Ishikawa (cell line): ENCODE measurements around the gene TMPRSS11A.

Experiments
- CEBPB ChIP-seq: IDR thresholded peaks from 2 replicates; pipeline ENCODE4 v1.6.1; 2012
- CREB1 ChIP-seq: IDR thresholded peaks from 2 replicates; pipeline ENCODE4 v1.6.1; 2012; ENCODE audit warnings: low read depth
- EGR1 ChIP-seq: IDR thresholded peaks from 2 replicates; pipeline ENCODE4 v1.6.1; 2012
- EP300 ChIP-seq: IDR thresholded peaks from 2 replicates; pipeline ENCODE4 v1.6.1; 2012; ENCODE audit warnings: borderline replicate concordance
- FOXM1 ChIP-seq: IDR thresholded peaks from 2 replicates; pipeline ENCODE4 v1.6.1; 2012; ENCODE audit warnings: low read depth, borderline replicate concordance
- MAX ChIP-seq: IDR thresholded peaks from 2 replicates; pipeline ENCODE4 v1.6.1; 2012
- NFIC ChIP-seq: IDR thresholded peaks from 2 replicates; pipeline ENCODE4 v1.6.1; 2012
- RAD21 ChIP-seq: IDR thresholded peaks from 2 replicates; pipeline ENCODE4 v1.6.1; 2012; ENCODE audit warnings: low read depth
- REST ChIP-seq: IDR thresholded peaks from 2 replicates; pipeline ENCODE4 v1.6.1; 2012; ENCODE audit warnings: low read depth, mild to moderate bottlenecking
- TAF1 ChIP-seq: IDR thresholded peaks from 2 replicates; pipeline ENCODE4 v1.6.1; 2012; ENCODE audit warnings: low read depth, mild to moderate bottlenecking
- TCF12 ChIP-seq: IDR thresholded peaks from 2 replicates; pipeline ENCODE4 v1.6.1; 2012; ENCODE audit warnings: low read depth
- TEAD4 ChIP-seq: IDR thresholded peaks from 2 replicates; pipeline ENCODE4 v1.6.1; 2012
- USF1 ChIP-seq: IDR thresholded peaks from 2 replicates; pipeline ENCODE4 v1.6.1; 2012
- YY1 ChIP-seq: IDR thresholded peaks from 2 replicates; pipeline ENCODE4 v1.6.1; 2012; ENCODE audit warnings: low read depth
- ZBTB7A ChIP-seq: IDR thresholded peaks from 2 replicates; pipeline ENCODE4 v1.6.1; 2012; ENCODE audit warnings: low read depth

The TMPRSS11A gene

DNA sequence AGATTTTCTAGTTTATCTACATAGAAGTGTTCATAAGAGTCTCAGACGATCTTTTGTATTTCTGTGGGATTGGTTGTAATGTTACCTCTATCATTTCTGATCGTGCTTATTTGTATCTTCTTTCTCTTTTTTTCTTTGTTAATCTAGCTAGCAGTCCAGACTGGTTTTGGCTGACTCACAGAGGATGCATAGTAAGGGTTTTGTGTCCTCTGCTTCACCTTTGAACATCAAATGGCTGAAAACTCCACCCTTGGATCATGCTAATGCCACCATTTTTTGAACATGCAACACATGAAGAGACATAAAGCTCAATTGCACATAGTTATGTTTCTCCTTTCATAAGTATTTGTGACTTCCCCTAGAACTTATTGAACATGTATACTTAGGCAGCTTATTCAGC is 22.8 kb downstream of the TMPRSS11A start:
- no peak for TF ChIP-seq FOXM1
- no peak for TF ChIP-seq TEAD4
- no peak for TF ChIP-seq RAD21
- TF ChIP-seq ZBTB7A, result no peak

DNA sequence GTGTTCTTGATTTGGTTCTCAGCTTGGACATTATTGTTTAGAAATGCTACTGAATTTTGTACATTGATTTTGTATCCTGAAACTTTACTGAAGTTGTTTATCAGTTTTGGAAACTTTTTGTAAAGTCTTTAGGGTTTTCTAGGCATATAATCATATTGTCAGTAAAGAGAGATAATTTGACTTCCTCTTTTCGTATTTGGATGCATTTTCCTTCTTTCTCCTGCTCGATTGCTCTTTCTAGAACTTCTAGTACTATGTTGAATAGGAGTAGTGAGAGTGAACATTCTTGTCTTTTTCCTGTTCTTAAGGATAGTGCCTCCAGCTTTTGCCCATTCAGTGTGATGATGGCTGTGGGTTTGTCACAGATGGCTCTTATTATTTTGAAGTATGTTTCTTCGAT is 24.1 kb downstream of the TMPRSS11A start:
- TF ChIP-seq TCF12 (no peak), CREB1 (no peak), ZBTB7A (no peak), CEBPB (no peak), EP300 (no peak), MAX (no peak), YY1 (no peak), EGR1 (no peak)

DNA sequence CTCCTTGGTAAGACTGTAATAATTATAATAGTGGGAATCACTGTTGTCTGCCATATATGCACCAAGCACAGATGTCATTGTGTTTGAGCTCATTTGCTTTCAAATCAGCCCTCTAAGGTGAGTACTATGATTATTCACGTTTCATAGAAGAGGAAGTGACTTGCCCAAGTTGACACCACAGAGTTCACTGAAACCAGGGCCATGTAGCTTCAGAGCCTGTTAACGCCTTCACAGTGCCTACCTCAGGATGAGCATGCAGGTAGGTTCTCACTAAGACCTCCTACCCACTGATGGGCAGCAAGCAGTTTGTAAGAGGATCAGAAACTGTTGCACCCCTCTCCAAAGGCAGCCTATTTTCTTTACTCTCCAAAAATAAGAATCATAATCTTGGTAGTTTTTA is 27.4 kb downstream of the TMPRSS11A start:
- no peak for TF ChIP-seq REST
- no peak for TF ChIP-seq TEAD4
- no peak for TF ChIP-seq RAD21
- TF ChIP-seq MAX, result no peak
- no peak for TF ChIP-seq TCF12
- no peak for TF ChIP-seq USF1

GRCh38 chr4:67934628-67935027 is 28.7 kb downstream of the TMPRSS11A start:
- TF ChIP-seq YY1 (no peak), ZBTB7A (no peak), RAD21 (no peak), FOXM1 (no peak), MAX (no peak), USF1 (no peak), EP300 (no peak), REST (no peak), CREB1 (no peak), TEAD4 (no peak), TCF12 (no peak), NFIC (no peak), EGR1 (no peak), TAF1 (no peak), CEBPB (no peak)

- TF ChIP-seq MAX, result no peak
- TF ChIP-seq REST, result no peak
- TF ChIP-seq FOXM1, result no peak
- no peak for TF ChIP-seq EP300
- TF ChIP-seq TEAD4, result no peak
- TF ChIP-seq RAD21, result no peak
- no peak for TF ChIP-seq TCF12
- no peak for TF ChIP-seq ZBTB7A
- TF ChIP-seq EGR1, result no peak
- no peak for TF ChIP-seq NFIC
- no peak for TF ChIP-seq USF1
- no peak for TF ChIP-seq CEBPB
- no peak for TF ChIP-seq YY1
- TF ChIP-seq TAF1, result no peak
- no peak for TF ChIP-seq CREB1
Measured at GRCh38 chr4:67933755-67934154, 29.5 kb downstream of the TMPRSS11A start.
